NCI-H1694 treated with DMSO at 0.1 percent for 48 hours (cell line): ENCODE data around the gene COMMD2.

Experiments used
- DNase-seq: peaks from one replicate; lab custom pipeline; 2025; lab: John Stamatoyannopoulos, UW

COMMD2 gene

GRCh38 chr3:149752051-149752787 lies at the start of gene COMMD2:
TSS of gene COMMD2 (minus strand) at chr3:149752489. CDS start at chr3:149752444, 45 bp downstream.
- DNase-seq: peak; percentile 79

GRCh38 chr3:149801639-149802038 lies 49.4 kb upstream of the COMMD2 start:
- no peak for DNase-seq

GRCh38 chr3:149801195-149801594 lies 48.9 kb upstream of the COMMD2 start:
- DNase-seq: no peak

GRCh38 chr3:149800693-149801092 lies 48.4 kb upstream of the COMMD2 start:
- DNase-seq: no peak

- DNase-seq: no peak
These were observed 43.7 kb upstream of the COMMD2 start for GRCh38 chr3:149796026-149796425.

- no peak for DNase-seq
These were observed 40.4 kb upstream of the COMMD2 start, which contains the start of gene ANKUB1 for GRCh38 chr3:149792452-149793270. TSS of gene ANKUB1 (minus strand) at chr3:149792554. CDS start at chr3:149792366, 188 bp downstream.

GRCh38 chr3:149790698-149791097 lies 38.4 kb upstream of the COMMD2 start:
- DNase-seq: no peak

GRCh38 chr3:149790268-149790667 lies 38.0 kb upstream of the COMMD2 start:
- DNase-seq: no peak

GRCh38 chr3:149784064-149784704 lies 31.9 kb upstream of the COMMD2 start:
- DNase-seq: no peak

- DNase-seq: no peak
These were observed 31.3 kb upstream of the COMMD2 start for GRCh38 chr3:149783576-149783975.

- no peak for DNase-seq
These were observed 29.5 kb upstream of the COMMD2 start for GRCh38 chr3:149781741-149782140.

- DNase-seq: no peak
These were observed 28.9 kb upstream of the COMMD2 start for GRCh38 chr3:149781211-149781610.

GRCh38 chr3:149777414-149778214 lies 25.3 kb upstream of the COMMD2 start:
- no peak for DNase-seq

GRCh38 chr3:149776170-149776569 lies 23.9 kb upstream of the COMMD2 start:
- no peak for DNase-seq

GRCh38 chr3:149772861-149773260 lies 20.6 kb upstream of the COMMD2 start:
- DNase-seq: no peak

GRCh38 chr3:149771652-149772271 lies 19.5 kb upstream of the COMMD2 start:
- DNase-seq: peak; percentile 8

GRCh38 chr3:149770246-149770645 lies 18.0 kb upstream of the COMMD2 start:
- no peak for DNase-seq

- no peak for DNase-seq
These were observed 16.4 kb upstream of the COMMD2 start for GRCh38 chr3:149768704-149769103.

GRCh38 chr3:149767720-149768119 lies 15.4 kb upstream of the COMMD2 start:
- DNase-seq: no peak

GRCh38 chr3:149765762-149766334 lies 13.6 kb upstream of the COMMD2 start:
- DNase-seq: no peak

GRCh38 chr3:149764302-149764701 lies 12.0 kb upstream of the COMMD2 start:
- no peak for DNase-seq
